GM23338 (cell line): ENCODE measurements around the gene PAN2. TPM values are rescaled to one million over a fixed set of nuclear protein-coding genes. Genes with fewer than 3 reads are reported as not detected.

ENCODE experiments used
- ATAC-seq: fragments of 200-7000 bp; cut with Tn5 transposase; 3 replicates; pipeline ENCODE4 v1.9.1; 2020
- DNase-seq: peaks from one replicate; pipeline ENCODE4 v3.0.0-alpha.2; 2015; ENCODE audit warnings: low spot score
- H2AFZ ChIP-seq: fragments of 200-600 bp; sonication (generic); 2 replicates; pipeline ENCODE4 v1.8.0; 2016; ENCODE audit warnings: antibody characterized with exemption, mild to moderate bottlenecking, moderate library complexity
- H3F3A ChIP-seq: fragments of 200-600 bp; sonication (generic); replicated peaks from 2 replicates; pipeline ENCODE4 v1.8.0; 2017; ENCODE audit warnings: antibody characterized with exemption, mixed run types, low read depth
- H3K27ac ChIP-seq: fragments of 200-600 bp; sonication (generic); 2 replicates; pipeline ENCODE4 v1.6.1; 2016; ENCODE audit warnings: low read depth
- H3K27me3 ChIP-seq: fragments of 200-600 bp; sonication (generic); 2 replicates; pipeline ENCODE4 v1.8.0; 2016; ENCODE audit warnings: mild to moderate bottlenecking, mixed run types, moderate library complexity; ENCODE audit not compliant: insufficient read depth
- H3K36me3 ChIP-seq: fragments of 200-600 bp; sonication (generic); 2 replicates; pipeline ENCODE4 v1.8.0; 2016; ENCODE audit warnings: mild to moderate bottlenecking; ENCODE audit not compliant: insufficient read depth
- H3K4me1 ChIP-seq: fragments of 200-600 bp; sonication (generic); 2 replicates; pipeline ENCODE4 v1.8.0; 2016; ENCODE audit warnings: mild to moderate bottlenecking, moderate library complexity; ENCODE audit not compliant: insufficient read depth
- H3K4me2 ChIP-seq: fragments of 200-600 bp; sonication (generic); 2 replicates; pipeline ENCODE4 v1.7.1; 2017; ENCODE audit warnings: mixed run types
- H3K4me3 ChIP-seq: fragments of 200-600 bp; sonication (generic); 2 replicates; pipeline ENCODE4 v1.6.1; 2016; ENCODE audit warnings: mixed run types
- H3K79me2 ChIP-seq: fragments of 200-600 bp; sonication (generic); replicated peaks from 2 replicates; pipeline ENCODE4 v1.8.0; 2017; ENCODE audit warnings: mild to moderate bottlenecking; ENCODE audit not compliant: insufficient read depth
- H3K9me2 ChIP-seq: fragments of 200-600 bp; sonication (generic); 2 replicates; pipeline ENCODE4 v1.8.0; 2017; ENCODE audit not compliant: insufficient read depth
- H4K20me1 ChIP-seq: fragments of 200-600 bp; sonication (generic); replicated peaks from 2 replicates; pipeline ENCODE4 v1.8.0; 2017; ENCODE audit warnings: mild to moderate bottlenecking; ENCODE audit not compliant: insufficient read depth
- H3K27ac Mint-ChIP-seq: 2 replicates; pipeline ENCODE4 v1.8.0; 2020; ENCODE audit warnings: inconsistent platforms, mild to moderate bottlenecking, moderate library complexity, mixed read lengths
- H3K27me3 Mint-ChIP-seq: 3 replicates; pipeline ENCODE4 v1.8.0; 2022; ENCODE audit warnings: low read depth, mild to moderate bottlenecking, moderate library complexity, mixed read lengths, inconsistent platforms; ENCODE audit not compliant: insufficient read depth, poor library complexity
- H3K36me3 Mint-ChIP-seq: 3 replicates; pipeline ENCODE4 v1.8.0; 2021; ENCODE audit warnings: low read depth, mild to moderate bottlenecking, inconsistent platforms, moderate library complexity, mixed read lengths
- H3K4me1 Mint-ChIP-seq: 3 replicates; pipeline ENCODE4 v1.8.0; 2020; ENCODE audit warnings: mild to moderate bottlenecking, inconsistent platforms, mixed read lengths
- H3K4me3 Mint-ChIP-seq: 3 replicates; pipeline ENCODE4 v1.8.0; 2021; ENCODE audit warnings: moderate library complexity, mild to moderate bottlenecking, inconsistent platforms, mixed read lengths
- H3K9me3 Mint-ChIP-seq: 3 replicates; pipeline ENCODE4 v1.8.0; 2020; ENCODE audit warnings: moderate library complexity, mild to moderate bottlenecking, inconsistent platforms, mixed read lengths
- CREB1 ChIP-seq: fragments of 250-450 bp; sonication (Bioruptor Pico); IDR thresholded peaks from 2 replicates; pipeline ENCODE4 v1.5.0; 2020; ENCODE audit warnings: low read depth, mild to moderate bottlenecking, moderate library complexity
- CTCF ChIP-seq, 2 experiments: fragments of 200-600 bp in 1 of 2; sonication (generic) in 1 of 2; conservative IDR thresholded peaks; 2 replicates each; pipeline versions ENCODE4 v1.5.1 to v1.6.1; 2016 to 2017; ENCODE audit warnings: antibody characterized with exemption in 2 of 2, low read depth in 2 of 2, mild to moderate bottlenecking in 2 of 2, moderate library complexity in 1 of 2
- EZH2 ChIP-seq: fragments of 200-600 bp; sonication (generic); IDR thresholded peaks from one replicate; pipeline ENCODE4 v1.8.0; 2017; ENCODE audit warnings: antibody characterized with exemption, mild to moderate bottlenecking, low read depth; ENCODE audit not compliant: unreplicated experiment
- EZH2phosphoT487 ChIP-seq: fragments of 200-600 bp; sonication (generic); IDR thresholded peaks from one replicate; pipeline ENCODE4 v1.8.1; 2018; ENCODE audit warnings: antibody characterized with exemption; ENCODE audit not compliant: unreplicated experiment
- POLR2AphosphoS5 ChIP-seq: IDR thresholded peaks from 2 replicates; pipeline ENCODE4 v1.6.1; 2016; ENCODE audit warnings: antibody characterized with exemption, low read depth
- STAT1 ChIP-seq: IDR thresholded peaks from one replicate; pipeline ENCODE4 v1.6.1; 2016; ENCODE audit warnings: antibody characterized with exemption; ENCODE audit not compliant: unreplicated experiment
- ZNF114 ChIP-seq: fragments of 250-450 bp; sonication (Bioruptor Pico); IDR thresholded peaks from 2 replicates; pipeline ENCODE4 v1.5.0; 2020; ENCODE audit warnings: mild to moderate bottlenecking, moderate library complexity
- ZNF331 ChIP-seq: fragments of 250-450 bp; sonication (Bioruptor Pico); IDR thresholded peaks from 2 replicates; pipeline ENCODE4 v1.5.0; 2020; ENCODE audit warnings: low read depth, mild to moderate bottlenecking, moderate library complexity
- ZNF462 ChIP-seq: fragments of 250-450 bp; sonication (Bioruptor Pico); IDR thresholded peaks from 2 replicates; pipeline ENCODE4 v1.5.0; 2020; ENCODE audit warnings: mild to moderate bottlenecking, moderate library complexity
- polyA plus RNA-seq: library from polyadenylated mRNA; unstranded; fragments of >200 nt; fragmentation: Nextera tagmentation; extraction: Ambion mirVana; gene quantifications from 2 replicates; pipeline ENCODE4 v1.2.1, GENCODE V29; 2016
- total RNA-seq: library from RNA; depleted of rRNA; stranded (reverse); fragments of >200 nt; shearing (Covaris generic); gene quantifications from 2 replicates; pipeline ENCODE4 v1.2.3, GENCODE V29; 2014
- TF ChIP-seq, protein P1 (sequence below): IDR thresholded peaks from 2 replicates; pipeline ENCODE4 v1.6.1; 2016; ENCODE audit warnings: antibody characterized with exemption

The PAN2 gene
- total and polyA plus RNA-seq, 2 experiments from 2014 or later, result 11.5 to 27.2 TPM

DNA sequence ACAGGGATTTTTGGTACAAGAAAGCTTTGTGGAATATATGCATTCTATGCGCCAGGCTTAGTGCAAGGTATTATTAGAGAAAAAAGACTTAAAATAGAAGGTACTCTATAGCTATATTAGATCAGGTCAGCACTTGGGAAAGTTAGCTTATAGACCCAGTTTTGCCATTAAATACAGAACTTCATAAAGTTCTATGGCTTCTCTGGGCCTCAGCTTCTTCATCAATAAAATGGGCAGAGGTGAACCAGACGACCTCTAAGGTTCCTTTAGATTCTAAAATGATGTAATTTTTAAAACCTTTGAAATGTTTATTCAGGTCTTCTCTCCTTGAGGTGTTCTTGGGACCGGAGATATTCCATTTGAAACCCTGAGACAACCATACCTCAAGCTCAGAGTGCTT, 25.1 kb downstream of the PAN2 start:
- H3K4me1 ChIP-seq, result no peaks in the 10 kb centered on the region
- no peaks in the 10 kb centered on the region for H3K27me3 ChIP-seq
- H3F3A ChIP-seq, result peaks cover 16% of the 10 kb centered on the region
- H4K20me1 ChIP-seq, result 0 out of 2 replicates have a peak, but pooled peaks cover 8% of the 10 kb centered on the region
- peaks cover 2% of the 10 kb centered on the region; the same call in 1 of the 2 replicates for H3K79me2 ChIP-seq
- no peak for TF ChIP-seq CREB1 (CRISPR knock-in tag)
- TF ChIP-seq ZNF331 (CRISPR knock-in tag), result no peak
- no peak for TF ChIP-seq STAT1
- TF ChIP-seq CTCF (conservative IDR thresholded peaks at IDR 0.05; ENCODE audit: low read depth in 2 of 2), result no peak
- no peak for TF ChIP-seq POLR2AphosphoS5
- no peak for TF ChIP-seq ZNF114 (CRISPR knock-in tag)
- TF ChIP-seq, protein P1, sequence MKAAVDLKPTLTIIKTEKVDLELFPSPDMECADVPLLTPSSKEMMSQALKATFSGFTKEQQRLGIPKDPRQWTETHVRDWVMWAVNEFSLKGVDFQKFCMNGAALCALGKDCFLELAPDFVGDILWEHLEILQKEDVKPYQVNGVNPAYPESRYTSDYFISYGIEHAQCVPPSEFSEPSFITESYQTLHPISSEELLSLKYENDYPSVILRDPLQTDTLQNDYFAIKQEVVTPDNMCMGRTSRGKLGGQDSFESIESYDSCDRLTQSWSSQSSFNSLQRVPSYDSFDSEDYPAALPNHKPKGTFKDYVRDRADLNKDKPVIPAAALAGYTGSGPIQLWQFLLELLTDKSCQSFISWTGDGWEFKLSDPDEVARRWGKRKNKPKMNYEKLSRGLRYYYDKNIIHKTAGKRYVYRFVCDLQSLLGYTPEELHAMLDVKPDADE, result no peak
- no peak for TF ChIP-seq EZH2phosphoT487
- H3K9me3 Mint-ChIP-seq, result no peaks in the 10 kb centered on the region
- no peak overlapping the region for H3K27ac ChIP-seq
- no peak overlapping the region for H3K4me3 ChIP-seq
- H3K27ac Mint-ChIP-seq, result no peak overlapping the region
- H2AFZ ChIP-seq, result no peak overlapping the region
- ATAC-seq (no peak), DNase-seq (no peak)
- H3K9me2 ChIP-seq, result no peaks in the 10 kb centered on the region
- H3K27me3 Mint-ChIP-seq, result no peaks in the 10 kb centered on the region
- no peak overlapping the region for H3K4me2 ChIP-seq
- H3K36me3 Mint-ChIP-seq, result peaks cover 78% of the 10 kb centered on the region
- H3K36me3 ChIP-seq, result peaks cover 51% of the 10 kb centered on the region
- H3K4me3 Mint-ChIP-seq, result no peak overlapping the region
- no peaks in the 10 kb centered on the region for H3K4me1 Mint-ChIP-seq

GRCh38 chr12:56307221-56307965, 26.4 kb downstream of the PAN2 start:
- Mint-ChIP-seq H3K36me3 (peaks cover 67% of the 10 kb centered on the region), H3K4me1 (no peaks in the 10 kb centered on the region), H3K27ac (no peak overlapping the region), H3K4me3 (no peak overlapping the region), H3K9me3 (no peaks in the 10 kb centered on the region), H3K27me3 (no peaks in the 10 kb centered on the region)
- Histone ChIP-seq H3K4me1 (no peaks in the 10 kb centered on the region), H3K4me3 (no peak overlapping the region), H3K36me3 (peaks cover 37% of the 10 kb centered on the region), H3K79me2 (no peaks in the 10 kb centered on the region), H3K4me2 (no peak overlapping the region), H3K27me3 (no peaks in the 10 kb centered on the region), H2AFZ (no peak overlapping the region), H3K27ac (no peak overlapping the region), H3F3A (peaks cover 24% of the 10 kb centered on the region), H4K20me1 (0 out of 2 replicates have a peak, but pooled peaks cover 6% of the 10 kb centered on the region), H3K9me2 (no peaks in the 10 kb centered on the region)
- no peak for TF ChIP-seq CREB1 (CRISPR knock-in tag)
- TF ChIP-seq ZNF331 (CRISPR knock-in tag), result no peak
- no peak for TF ChIP-seq ZNF462 (CRISPR knock-in tag)
- TF ChIP-seq EZH2, result no peak
- ATAC-seq (no peak), DNase-seq (no peak)
